ENCODE results near the gene PTPRG.

PTPRG gene

DNA sequence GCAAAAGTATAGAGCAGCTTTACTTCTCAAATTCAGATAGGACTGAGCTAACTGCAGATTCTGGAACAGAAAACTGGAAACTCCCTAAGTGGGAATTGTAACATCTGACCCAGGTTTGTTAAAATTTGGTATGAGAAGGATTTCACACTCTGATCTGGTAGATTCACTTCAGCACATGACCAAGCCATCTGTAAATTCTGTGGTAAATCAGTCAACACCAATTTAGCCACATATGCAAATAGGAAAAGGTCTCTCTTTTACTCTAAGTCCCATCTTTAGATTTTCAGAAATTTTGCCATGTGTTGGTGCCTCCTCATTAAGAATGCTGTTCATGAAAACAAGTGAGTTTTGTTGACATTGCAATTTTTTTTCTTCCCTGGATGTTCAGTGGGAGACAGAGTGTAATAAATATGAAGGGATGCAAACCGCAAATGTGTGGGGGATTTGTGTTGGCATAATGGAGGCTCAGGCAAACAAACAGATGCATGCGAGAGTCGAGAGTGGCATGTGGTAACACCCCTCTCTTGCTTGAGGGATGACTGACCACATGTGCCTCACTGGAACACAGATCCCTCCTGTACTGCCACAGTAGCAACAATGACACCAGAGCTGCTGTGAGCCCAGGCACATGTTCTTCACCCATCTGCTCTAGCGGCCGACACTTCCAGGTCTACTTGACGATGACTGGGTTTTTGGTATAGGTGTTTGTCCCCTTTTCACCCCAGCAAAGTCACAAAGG is 665.4 kb downstream of the PTPRG start:
- DNase-seq, result no peak

DNA sequence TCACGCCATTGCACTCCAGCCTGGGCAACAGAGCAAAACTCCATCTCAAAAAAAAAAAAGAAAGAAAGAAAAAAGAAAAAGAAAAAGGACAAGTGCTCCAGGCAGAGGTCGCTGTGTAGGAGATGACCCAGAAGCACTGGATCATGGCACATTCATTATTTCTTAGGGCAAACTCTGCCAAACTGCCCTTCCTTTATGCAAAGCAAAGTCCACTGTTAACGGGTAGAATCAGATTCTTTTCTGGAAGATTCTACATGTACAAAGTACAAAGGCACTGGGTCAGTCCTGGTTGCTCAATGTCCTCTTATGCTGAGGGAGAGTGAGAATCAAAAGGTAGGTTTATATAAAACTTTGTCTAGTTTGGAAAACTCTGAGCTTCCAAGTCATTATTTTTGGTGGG is 667.1 kb downstream of the PTPRG start:
- no peak for DNase-seq

- DNase-seq, result no peak
These were observed 667.8 kb downstream of the PTPRG start for GRCh38 chr3:62229211-62229610.

DNA sequence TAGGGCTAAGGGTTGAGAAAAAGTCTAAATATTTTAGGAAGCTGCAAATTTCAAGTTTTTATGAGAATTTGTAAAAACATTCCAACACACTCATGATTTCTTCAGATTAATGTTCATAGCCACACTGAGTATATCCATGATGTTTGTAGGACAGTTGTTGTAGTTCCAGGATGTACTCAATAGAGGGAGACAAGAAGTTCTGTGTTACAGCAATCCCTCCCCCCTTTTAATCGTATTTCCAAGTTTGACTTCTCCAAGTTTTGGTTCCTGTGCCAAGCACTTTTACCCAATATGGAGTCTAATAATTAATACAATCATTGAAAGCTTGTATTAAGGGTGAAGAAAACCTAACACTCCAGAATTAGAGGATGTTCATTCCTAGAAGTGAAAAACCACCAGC is 668.5 kb downstream of the PTPRG start:
- DNase-seq, result no peak

DNA sequence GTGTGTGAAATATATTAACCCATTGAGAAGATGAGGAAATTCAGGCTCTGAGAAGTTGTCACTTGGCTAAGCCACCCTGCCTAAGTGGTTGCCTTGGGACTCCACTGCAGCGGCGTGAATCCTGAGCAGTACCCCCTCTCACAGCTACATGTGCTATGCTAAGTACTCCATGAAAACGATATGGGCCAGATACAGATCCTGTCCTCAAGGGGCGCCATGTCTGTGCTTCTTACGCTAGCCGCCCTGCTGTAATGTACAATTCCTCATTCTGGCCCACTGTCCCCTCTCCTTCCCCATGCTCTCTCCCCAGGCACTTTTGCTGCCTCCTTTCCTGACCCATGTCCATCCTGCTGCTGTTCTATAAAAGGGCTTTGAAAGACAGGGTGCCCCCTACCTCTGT is 671.7 kb downstream of the PTPRG start:
- no peak for DNase-seq

DNA sequence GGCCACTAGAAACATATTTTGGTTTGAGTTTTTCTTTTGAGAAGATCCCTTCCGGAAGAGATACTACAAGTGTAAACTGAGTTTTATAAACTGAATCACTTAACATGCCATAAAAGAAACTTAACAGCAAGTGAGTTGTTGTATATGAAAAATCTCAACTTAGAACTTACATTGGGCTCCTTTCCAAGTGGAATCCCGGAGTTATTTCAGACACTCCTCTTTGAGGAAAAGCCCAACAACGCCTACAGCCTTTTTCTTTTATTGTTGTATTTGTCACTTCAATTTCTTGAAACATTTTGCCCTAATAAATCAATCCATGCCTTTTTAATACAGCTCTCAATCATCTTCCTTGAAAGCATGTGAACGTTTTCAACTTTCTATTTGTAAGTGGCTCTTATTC is 674.6 kb downstream of the PTPRG start:
- no peak for DNase-seq

GRCh38 chr3:62237286-62237948 is 676.0 kb downstream of the PTPRG start:
- no peak for DNase-seq

- no peak for DNase-seq
These were observed 676.6 kb downstream of the PTPRG start for GRCh38 chr3:62238003-62238402.

DNA sequence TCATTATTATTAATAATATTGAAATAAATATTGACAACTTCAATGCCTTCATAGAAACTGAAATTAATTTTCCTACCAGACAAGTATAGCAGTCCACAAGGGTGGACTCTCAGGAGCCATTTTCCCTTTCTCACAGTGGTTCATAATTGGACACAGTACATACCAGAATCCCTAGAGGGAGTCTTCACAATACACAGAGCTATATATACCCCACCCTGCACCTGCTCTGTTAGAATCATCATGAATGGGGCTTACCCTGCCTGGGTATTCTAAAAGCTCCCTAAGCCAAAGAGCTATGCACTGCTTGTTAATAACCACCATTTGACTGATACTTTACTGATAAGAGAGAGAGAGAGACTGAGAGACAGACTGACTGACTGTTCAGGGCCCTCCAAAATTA is 677.1 kb downstream of the PTPRG start:
- peak; percentile 76 for DNase-seq

- no peak for DNase-seq
These were observed 679.9 kb downstream of the PTPRG start for GRCh38 chr3:62241279-62241678.

- DNase-seq, result no peak
These were observed 681.6 kb downstream of the PTPRG start for GRCh38 chr3:62242831-62243509.

- no peak for DNase-seq
These were observed 684.7 kb downstream of the PTPRG start for GRCh38 chr3:62246094-62246493.

DNA sequence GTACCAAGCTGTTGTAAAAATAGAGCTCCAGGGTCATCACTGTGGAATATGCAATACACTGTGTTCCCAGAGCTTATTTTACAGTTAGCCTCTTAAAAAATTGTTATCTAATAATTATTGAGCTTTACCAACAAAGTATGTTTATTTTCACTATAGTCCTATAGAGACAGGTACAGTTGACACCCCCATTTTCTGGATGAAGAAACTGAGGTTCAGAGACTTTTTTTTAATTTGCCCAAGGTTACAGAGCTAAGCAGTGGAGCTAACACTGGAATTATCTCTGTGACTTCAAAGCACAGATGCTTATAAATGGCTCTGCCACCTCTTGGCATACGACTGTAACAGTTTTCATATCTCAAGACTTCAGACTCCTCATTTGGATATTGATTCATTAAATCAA is 685.6 kb downstream of the PTPRG start:
- no peak for DNase-seq

GRCh38 chr3:62248734-62249483 is 687.5 kb downstream of the PTPRG start:
- DNase-seq, result no peak

- no peak for DNase-seq
These were observed 688.1 kb downstream of the PTPRG start for GRCh38 chr3:62249484-62249776.

- DNase-seq, result no peak
These were observed 688.6 kb downstream of the PTPRG start for GRCh38 chr3:62249855-62250543.

DNA sequence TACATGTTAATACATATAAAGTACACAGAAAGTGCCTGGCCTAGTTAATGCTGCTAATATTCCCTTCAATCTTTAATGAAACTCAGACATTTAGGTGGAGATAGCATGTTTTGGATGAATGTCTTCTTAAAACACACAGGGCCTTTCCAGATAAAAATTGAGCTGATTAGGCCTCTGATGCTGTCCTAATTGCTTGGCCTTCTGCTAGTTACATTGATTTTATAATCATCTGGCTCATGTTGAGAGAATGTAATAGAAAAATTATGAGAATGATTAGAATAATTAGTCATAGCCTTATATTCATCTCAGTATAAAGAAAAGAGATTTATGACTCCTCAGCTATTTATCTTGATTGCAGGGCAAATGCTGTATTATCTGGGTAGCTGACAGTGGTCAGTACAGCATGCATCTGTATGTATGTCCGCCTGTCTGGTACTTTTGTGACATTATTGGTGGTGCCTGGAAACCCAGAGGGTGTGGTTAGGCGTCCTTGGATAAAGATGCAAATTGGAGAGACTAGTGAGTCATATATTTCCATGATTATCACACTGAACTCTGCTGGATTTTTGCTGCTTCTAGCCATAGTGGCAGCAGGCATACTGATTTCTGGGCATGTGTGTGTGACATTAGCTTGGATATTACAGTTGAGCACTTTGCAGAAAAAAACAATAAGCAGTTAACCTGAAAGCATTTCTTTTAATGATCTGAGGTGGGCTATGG is 691.2 kb downstream of the PTPRG start:
- no peak for DNase-seq

DNA sequence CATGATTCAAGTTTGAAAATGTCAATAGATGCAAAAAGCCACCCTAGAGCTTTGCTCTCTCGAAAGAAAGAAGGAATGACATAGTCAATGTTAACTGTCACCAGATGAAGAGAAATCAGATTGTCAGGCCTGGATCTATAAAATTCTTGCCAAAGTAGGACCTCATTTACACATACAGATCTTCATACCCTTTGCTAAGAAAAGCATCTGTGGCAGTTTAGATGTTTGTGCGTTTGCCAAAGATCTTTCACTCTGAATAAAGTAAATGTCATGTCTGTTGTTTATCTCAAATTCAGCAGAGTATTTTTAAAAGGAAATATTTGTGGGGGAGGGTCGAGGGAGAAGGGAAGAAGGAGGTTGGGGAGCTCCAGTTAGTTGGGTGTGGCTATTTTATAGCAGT is 692.6 kb downstream of the PTPRG start:
- no peak for DNase-seq

DNA sequence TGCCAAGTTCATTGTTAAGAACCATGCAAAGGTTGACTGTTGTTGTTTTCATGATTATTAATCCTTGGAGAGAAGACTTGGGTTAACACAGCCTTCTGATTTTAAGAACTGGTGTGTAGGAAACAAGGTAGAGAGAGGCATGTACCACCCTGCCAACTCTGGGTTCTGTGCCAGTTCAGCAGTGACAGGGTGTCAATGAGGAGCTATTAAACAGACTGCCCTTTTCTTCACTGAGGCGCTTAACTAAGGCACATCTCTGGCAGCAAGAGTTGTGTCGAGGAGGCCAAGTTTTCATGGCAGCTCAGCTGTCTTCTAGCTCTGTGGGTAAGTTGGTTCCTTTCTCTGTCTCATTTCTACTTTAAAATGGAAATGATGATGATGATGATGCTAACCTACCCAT is 694.4 kb downstream of the PTPRG start:
- no peak for DNase-seq

- no peak for DNase-seq
These were observed 698.6 kb downstream of the PTPRG start for GRCh38 chr3:62259924-62260323.

- DNase-seq, result no peak
These were observed 699.3 kb downstream of the PTPRG start for GRCh38 chr3:62260655-62261054.

GRCh38 chr3:62261121-62261520 is 699.8 kb downstream of the PTPRG start:
- no peak for DNase-seq

All from NCI-H1436 (cell line).